Activated CD8-positive, alpha-beta memory T cell treated with anti-CD3 and anti-CD28 coated beads, Interleukin-2, amount 50 U/mL, for 48 hours (primary cell): ENCODE data around the gene NGDN.
"Not testable (repeated sequence)": the region's sequence is repeated elsewhere in the genome, so short reads cannot be mapped to it uniquely, and the experiment has no call there.

Experiments
- DNase-seq: peaks from one replicate; pipeline ENCODE4 v3.0.0-alpha.2; 2020

The NGDN gene

GRCh38 chr14:23439107-23439835 is 30.2 kb upstream of the NGDN start:
- DNase-seq: peak; percentile 37

- DNase-seq: no peak
Measured at GRCh38 chr14:23441076-23441475, 28.4 kb upstream of the NGDN start.

GRCh38 chr14:23442721-23443356 is 26.7 kb upstream of the NGDN start:
- peak; percentile 30 for DNase-seq

- peak; percentile 28 for DNase-seq
Measured at GRCh38 chr14:23443411-23443812, 26.1 kb upstream of the NGDN start.

GRCh38 chr14:23443881-23444280 is 25.6 kb upstream of the NGDN start:
- DNase-seq: peak; percentile 32

GRCh38 chr14:23444314-23444713 is 25.2 kb upstream of the NGDN start:
- DNase-seq: no peak

GRCh38 chr14:23445773-23446172 is 23.7 kb upstream of the NGDN start:
- peak; percentile 26 for DNase-seq

GRCh38 chr14:23446291-23446851 is 23.1 kb upstream of the NGDN start:
- DNase-seq: peak; percentile 20

- peak; percentile 20 for DNase-seq
Measured at GRCh38 chr14:23447361-23448350, 21.8 kb upstream of the NGDN start.

GRCh38 chr14:23449314-23449713 is 20.2 kb upstream of the NGDN start:
- DNase-seq: peak; percentile 32

- DNase-seq: no peak
Measured at GRCh38 chr14:23450379-23450778, 19.1 kb upstream of the NGDN start.

GRCh38 chr14:23452237-23452636 is 17.3 kb upstream of the NGDN start:
- no peak for DNase-seq

- no peak for DNase-seq
Measured at GRCh38 chr14:23454445-23454856, 15.1 kb upstream of the NGDN start.

GRCh38 chr14:23456883-23457586 is 12.5 kb upstream of the NGDN start:
- not testable (repeated sequence) for DNase-seq

- no peak for DNase-seq
Measured at GRCh38 chr14:23457587-23458445, 11.7 kb upstream of the NGDN start.

- DNase-seq: no peak
Measured at GRCh38 chr14:23460960-23461359, 8.5 kb upstream of the NGDN start.

- no peak for DNase-seq
Measured at GRCh38 chr14:23464700-23465099, 4.8 kb upstream of the NGDN start.

GRCh38 chr14:23465261-23465660 is 4.2 kb upstream of the NGDN start:
- DNase-seq: no peak

- no peak for DNase-seq
Measured at GRCh38 chr14:23468704-23469126, 788 bp upstream of the NGDN start.

GRCh38 chr14:23469906-23470403 is 452 bp downstream of the NGDN start:
- no peak for DNase-seq

GRCh38 chr14:23470947-23471346 is 1.4 kb downstream of the NGDN start:
- no peak for DNase-seq
